Neural progenitor cell (in vitro differentiated cells): Measurements from ENCODE around the gene MELTF.
"Not testable (repeated sequence)": the region's sequence is repeated elsewhere in the genome, so short reads cannot be mapped to it uniquely, and the experiment has no call there.

Source experiments
- EZH2 ChIP-seq: fragments of 200-600 bp; sonication (generic); IDR thresholded peaks from 2 replicates; pipeline ENCODE4 v1.6.1; 2017; ENCODE audit warnings: antibody characterized with exemption, mild to moderate bottlenecking, moderate library complexity
- TF ChIP-seq, protein P1 (sequence below): fragments of 200-600 bp; sonication (generic); IDR thresholded peaks from 2 replicates; pipeline ENCODE4 v1.5.1; 2017; ENCODE audit warnings: antibody characterized with exemption, mild to moderate bottlenecking

DNA sequence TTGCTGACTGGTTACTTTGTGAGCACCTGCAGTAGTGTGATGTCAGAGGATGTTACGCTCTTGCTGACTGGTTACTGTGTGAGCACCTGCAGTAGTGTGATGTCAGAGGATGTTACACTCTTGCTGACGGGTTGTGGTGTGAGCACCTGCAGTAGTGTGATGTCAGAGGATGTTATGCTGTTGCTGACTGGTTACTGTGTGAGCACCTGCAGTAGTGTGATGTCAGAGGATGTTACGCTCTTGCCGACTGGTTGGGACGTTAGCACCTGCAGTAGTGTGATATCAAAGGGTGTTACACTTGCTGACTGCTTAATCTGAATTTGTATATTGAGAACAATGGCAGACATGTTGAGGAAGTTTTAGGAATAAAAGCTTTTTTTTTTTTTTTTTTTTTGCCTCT is 5.2 kb upstream of the MELTF start:
- TF ChIP-seq, protein P1, sequence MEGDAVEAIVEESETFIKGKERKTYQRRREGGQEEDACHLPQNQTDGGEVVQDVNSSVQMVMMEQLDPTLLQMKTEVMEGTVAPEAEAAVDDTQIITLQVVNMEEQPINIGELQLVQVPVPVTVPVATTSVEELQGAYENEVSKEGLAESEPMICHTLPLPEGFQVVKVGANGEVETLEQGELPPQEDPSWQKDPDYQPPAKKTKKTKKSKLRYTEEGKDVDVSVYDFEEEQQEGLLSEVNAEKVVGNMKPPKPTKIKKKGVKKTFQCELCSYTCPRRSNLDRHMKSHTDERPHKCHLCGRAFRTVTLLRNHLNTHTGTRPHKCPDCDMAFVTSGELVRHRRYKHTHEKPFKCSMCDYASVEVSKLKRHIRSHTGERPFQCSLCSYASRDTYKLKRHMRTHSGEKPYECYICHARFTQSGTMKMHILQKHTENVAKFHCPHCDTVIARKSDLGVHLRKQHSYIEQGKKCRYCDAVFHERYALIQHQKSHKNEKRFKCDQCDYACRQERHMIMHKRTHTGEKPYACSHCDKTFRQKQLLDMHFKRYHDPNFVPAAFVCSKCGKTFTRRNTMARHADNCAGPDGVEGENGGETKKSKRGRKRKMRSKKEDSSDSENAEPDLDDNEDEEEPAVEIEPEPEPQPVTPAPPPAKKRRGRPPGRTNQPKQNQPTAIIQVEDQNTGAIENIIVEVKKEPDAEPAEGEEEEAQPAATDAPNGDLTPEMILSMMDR: not testable (repeated sequence)
- TF ChIP-seq EZH2: not testable (repeated sequence)
